Inflammatory macrophage treated with lipopolysaccharide for 1 hour (primary cell): ENCODE results near the gene SMLR1.

ENCODE experiments used
- DNase-seq, 2 donors: peaks; one replicate each; pipeline ENCODE4 v3.0.0-alpha.2; 2020 to 2022

SMLR1 gene

GRCh38 chr6:130825772-130826441, 1.3 kb upstream of the SMLR1 start:
- DNase-seq: no peak

- DNase-seq: no peak
Measured at GRCh38 chr6:130826442-130827246, 562 bp upstream of the SMLR1 start.

- no peak for DNase-seq
Measured at GRCh38 chr6:130829333-130829910, 2.2 kb downstream of the SMLR1 start.

- DNase-seq: no peak
Measured at GRCh38 chr6:130831607-130832006, 4.4 kb downstream of the SMLR1 start.

- DNase-seq: no peak
Measured at GRCh38 chr6:130833569-130833968, 6.4 kb downstream of the SMLR1 start.

- DNase-seq: no peak
Measured at GRCh38 chr6:130834482-130835251, 7.5 kb downstream of the SMLR1 start.

- DNase-seq: peak; percentile 16 to 29
Measured at GRCh38 chr6:130836055-130836640, 8.9 kb downstream of the SMLR1 start.

GRCh38 chr6:130837067-130837466, 9.9 kb downstream of the SMLR1 start:
- no peak for DNase-seq

- DNase-seq: no peak
Measured at GRCh38 chr6:130838250-130838860, 11.1 kb downstream of the SMLR1 start.

- no peak for DNase-seq
Measured at GRCh38 chr6:130838951-130839350, 11.7 kb downstream of the SMLR1 start.

- DNase-seq: no peak
Measured at GRCh38 chr6:130839379-130839778, 12.2 kb downstream of the SMLR1 start.

- no peak for DNase-seq
Measured at GRCh38 chr6:130840050-130840449, 12.8 kb downstream of the SMLR1 start.

GRCh38 chr6:130841128-130841728, 14.0 kb downstream of the SMLR1 start:
- DNase-seq: no peak

- peak; percentile 13 to 55 for DNase-seq
Measured at GRCh38 chr6:130843575-130844320, 16.5 kb downstream of the SMLR1 start.

- DNase-seq: no peak
Measured at GRCh38 chr6:130846501-130846900, 19.3 kb downstream of the SMLR1 start.

- no peak for DNase-seq
Measured at GRCh38 chr6:130847001-130847910, 20.1 kb downstream of the SMLR1 start.

GRCh38 chr6:130848945-130849344, 21.7 kb downstream of the SMLR1 start:
- no peak for DNase-seq

- no peak for DNase-seq
Measured at GRCh38 chr6:130849594-130849993, 22.4 kb downstream of the SMLR1 start.

- no peak for DNase-seq
Measured at GRCh38 chr6:130851026-130851425, 23.8 kb downstream of the SMLR1 start.
